GM19023 (cell line): ENCODE data around the gene DLG1.
"Not testable (repeated sequence)": the region's sequence is repeated elsewhere in the genome, so short reads cannot be mapped to it uniquely, and the experiment has no call there.

ENCODE experiments used
- ATAC-seq: cut with Tn5 transposase; IDR thresholded peaks from one replicate; pipeline ENCODE4 v1.9.1; 2021; ENCODE audit warnings: mild to moderate bottlenecking, moderate library complexity; ENCODE audit not compliant: unreplicated experiment

DLG1 gene

GRCh38 chr3:197216914-197217313 is 81.5 kb downstream of the DLG1 start:
- ATAC-seq = no peak

DNA sequence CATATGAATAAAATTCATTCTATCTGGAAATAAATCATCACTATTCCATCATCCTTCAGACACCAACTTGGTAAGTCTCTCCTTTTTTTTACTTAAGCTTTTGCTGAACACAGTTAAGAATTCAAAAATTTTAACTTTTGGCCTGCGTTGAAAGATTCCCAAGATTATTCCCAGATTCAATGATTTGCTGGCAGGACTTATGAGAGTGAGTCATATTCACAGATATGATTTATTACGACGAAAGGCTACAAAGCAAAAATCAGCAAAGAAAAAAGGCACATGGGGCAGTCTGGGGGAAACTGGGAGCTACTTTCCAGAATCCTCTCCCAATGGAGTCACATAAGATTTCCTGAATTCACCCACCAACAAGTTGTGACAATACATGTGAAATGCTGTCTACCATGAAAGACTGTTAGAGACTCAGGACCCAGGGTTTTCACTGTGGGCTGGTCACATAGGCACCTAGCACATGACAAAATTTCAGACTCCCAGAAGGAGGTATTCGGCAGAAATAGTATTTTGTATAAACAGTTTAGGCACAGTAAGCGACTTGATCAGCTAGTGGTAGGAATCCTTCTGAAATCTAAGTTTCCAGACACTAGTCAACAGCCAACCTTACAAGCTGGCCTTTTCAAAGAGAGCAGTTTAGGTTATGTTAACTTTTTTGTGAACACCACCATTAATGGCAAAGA is 82.1 kb downstream of the DLG1 start:
- ATAC-seq = no peak

GRCh38 chr3:197212290-197212689 is 86.1 kb downstream of the DLG1 start:
- ATAC-seq = no peak

GRCh38 chr3:197211698-197212097 is 86.7 kb downstream of the DLG1 start:
- not testable (repeated sequence) for ATAC-seq

DNA sequence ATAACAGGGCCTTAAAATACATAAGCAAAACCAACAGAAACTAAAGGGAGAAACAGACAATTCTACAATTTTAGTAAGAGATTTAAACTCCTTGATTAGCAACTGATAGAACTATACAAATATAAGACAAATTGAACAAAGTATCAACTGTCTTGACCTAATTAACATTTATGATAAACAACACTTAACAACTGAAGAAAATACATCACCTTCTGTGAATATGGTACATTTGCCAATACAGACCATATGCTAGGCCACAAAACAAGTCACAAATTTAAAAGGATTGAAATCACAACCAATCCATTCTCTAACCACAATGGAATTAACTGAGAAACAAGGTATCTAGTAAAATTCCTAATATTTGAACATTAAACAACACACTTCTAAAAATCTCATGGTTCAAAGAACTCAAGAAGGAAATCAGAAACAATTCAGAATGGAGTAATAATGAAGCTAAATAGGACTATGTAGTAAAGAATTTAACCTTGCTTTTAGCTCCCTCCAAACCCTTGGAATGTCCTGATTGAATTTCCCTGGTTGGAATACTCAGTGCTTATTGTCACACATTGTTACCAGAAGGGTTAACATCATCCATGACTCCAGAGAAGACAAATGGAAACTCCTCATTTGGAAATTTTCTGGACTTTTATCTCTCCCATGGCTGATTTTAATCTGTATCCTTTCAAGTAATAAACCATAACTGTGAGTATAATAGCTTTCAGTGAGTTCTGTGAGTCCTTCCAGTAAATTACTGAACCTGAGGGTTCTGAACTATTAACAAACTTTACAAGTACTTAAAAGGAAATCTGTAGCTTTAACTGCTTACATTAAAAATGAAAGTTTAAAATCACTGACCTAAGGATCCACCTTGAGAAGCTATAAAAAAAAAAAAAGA is 88.8 kb downstream of the DLG1 start:
- ATAC-seq = no peak

DNA sequence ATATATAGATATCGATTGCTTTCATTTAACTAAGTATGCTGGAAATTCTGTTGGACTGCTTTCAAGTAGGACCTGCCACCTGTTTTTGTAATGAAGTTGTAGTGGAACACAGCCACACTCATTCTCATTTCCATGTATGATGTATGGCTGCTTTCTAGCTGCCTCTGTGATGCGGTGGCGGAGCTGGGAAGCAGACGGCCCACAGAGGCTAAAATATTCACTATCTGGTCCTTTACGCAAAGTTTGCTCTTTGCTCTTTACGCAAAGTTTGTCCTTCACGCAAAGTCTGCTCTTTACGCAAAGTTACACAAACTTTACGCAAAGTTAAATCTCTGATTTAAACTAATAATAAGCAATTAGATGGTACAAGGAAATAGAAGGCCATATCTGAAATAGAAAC is 91.5 kb downstream of the DLG1 start:
- ATAC-seq = no peak

GRCh38 chr3:197205675-197206074 is 92.7 kb downstream of the DLG1 start:
- no peak for ATAC-seq

DNA sequence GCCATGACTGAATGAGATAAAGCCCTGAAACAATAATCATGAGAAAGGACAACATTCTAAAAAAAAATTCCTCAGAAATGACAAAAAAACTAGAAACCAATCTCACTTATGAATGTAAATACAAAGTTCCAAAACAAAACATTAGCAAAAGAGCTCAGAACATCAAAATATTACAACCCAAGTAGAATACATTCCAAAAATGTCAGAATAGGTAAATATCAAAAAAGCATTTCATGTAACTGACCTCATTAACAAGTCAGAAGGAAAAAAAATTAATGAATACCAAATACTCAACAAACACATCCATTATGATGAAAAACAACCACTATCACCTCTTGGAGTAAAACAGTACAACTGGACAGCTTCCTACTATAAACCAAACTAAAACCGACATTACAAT is 93.1 kb downstream of the DLG1 start:
- no peak for ATAC-seq

DNA sequence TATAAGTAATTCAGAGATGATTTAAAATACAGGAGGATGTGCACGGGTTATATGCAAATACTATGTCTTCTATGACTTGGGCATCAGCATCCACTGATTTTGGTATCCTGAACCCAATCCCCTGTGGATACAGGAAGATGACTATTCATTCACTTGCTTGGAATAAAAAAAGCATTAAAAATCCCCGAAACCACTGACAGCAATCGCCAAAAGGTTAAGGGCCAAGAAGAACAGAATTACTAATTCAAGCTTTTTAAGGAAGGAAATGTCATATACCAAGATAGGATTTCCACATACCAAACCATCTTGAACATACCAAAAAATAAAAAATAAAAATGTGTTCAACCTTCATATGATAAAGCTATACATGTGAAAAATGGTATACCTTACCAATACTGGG is 93.7 kb downstream of the DLG1 start:
- no peak for ATAC-seq

- no peak for ATAC-seq
Measured at GRCh38 chr3:197203714-197204146, 94.7 kb downstream of the DLG1 start.

DNA sequence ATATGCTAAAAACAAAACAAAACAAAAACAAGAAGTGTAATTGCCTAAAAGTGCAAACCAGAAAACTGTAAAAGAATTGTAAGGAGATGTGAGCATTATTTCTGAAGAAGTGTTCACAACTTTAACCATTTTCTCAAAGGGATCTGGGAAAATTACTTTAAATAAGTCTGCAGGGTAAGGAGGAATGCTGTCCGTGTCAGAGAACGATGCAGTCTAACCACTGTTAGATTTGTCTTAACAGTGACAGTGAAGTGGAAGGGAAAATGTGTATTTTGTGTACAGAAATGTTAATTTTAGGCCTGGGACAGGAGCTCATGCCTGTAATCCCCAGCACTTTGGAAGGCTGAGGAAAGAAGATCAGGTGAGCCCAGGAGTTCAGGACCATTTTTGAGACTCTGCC is 95.7 kb downstream of the DLG1 start:
- no peak for ATAC-seq

- ATAC-seq = no peak
Measured at GRCh38 chr3:197201791-197202452, 96.5 kb downstream of the DLG1 start.

DNA sequence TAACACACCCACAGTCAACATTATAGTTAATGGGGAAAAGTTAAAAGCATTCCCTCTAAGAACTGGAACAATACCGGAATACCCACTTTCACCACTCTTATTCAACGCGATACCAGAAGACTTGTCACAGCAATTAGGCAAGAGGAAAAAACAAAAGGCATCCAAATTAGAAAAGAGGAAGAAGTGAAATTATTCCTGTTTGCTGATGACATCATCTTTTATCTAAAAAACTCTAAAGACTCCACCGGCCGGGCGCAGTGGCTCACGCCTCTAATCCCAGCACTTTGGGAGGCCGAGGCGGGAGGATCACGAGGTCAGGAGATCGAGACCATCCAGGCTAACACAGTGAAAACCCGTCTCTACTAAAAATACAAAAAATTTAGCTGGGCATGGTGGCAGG is 97.6 kb downstream of the DLG1 start:
- not testable (repeated sequence) for ATAC-seq

- no peak for ATAC-seq
Measured at GRCh38 chr3:197197334-197197733, 101.1 kb downstream of the DLG1 start.

DNA sequence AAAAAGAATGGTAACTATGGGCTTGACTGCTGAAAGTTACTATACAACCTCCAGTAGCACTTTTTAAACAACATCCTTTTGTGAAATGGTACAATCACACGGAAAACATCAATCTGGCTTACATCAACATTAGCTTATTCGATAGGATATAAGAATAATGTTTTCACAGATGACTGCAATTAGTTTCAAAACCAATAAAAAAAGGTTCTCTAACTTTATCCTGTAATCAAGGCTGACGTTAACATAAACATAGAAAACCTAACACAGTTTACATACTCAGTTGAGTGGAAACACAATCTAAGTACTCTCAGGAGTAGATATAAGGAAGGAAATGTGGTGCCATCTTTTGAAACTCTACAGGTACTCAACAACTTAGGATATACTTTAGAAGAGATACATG is 102.2 kb downstream of the DLG1 start:
- ATAC-seq = no peak

- ATAC-seq = no peak
Measured at GRCh38 chr3:197195326-197195725, 103.1 kb downstream of the DLG1 start.

DNA sequence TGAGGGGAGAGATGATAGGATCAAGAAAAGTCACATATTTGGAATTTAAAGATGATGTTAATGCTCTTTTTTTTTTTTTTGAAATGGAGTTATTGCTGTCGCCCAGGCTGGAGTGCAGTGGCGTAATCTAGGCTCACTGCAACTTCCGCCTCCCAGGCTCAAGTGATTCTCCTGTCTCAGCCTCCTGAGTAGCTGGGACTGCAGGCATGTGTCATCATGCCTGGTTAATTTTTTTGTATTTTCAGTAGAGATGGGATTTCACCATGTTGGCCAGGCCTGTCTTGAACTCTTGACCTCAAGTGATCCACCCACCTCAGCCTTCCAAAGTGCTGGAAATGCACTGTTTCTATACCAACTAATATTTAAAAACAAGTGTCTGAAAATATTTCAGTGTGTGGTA is 104.7 kb downstream of the DLG1 start:
- not testable (repeated sequence) for ATAC-seq

DNA sequence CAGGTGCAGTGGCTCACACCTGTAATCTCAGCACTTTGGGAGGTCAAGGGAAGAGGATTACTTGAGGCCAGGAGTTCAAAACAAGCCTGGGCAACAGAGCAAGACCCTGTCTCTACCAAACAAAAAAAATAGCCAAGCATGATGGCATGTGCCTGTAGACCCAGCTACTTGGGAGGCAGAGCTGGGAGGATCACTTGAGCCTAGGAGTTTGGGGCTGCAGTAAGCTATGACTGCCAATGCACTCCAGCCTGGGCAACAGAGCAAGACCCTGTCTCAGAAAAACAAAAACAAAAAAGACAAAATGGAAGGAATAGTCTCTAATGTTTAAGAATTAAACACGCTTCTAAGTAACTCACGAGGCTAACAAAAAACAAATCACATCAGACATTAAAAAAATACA is 106.5 kb downstream of the DLG1 start:
- no peak for ATAC-seq

DNA sequence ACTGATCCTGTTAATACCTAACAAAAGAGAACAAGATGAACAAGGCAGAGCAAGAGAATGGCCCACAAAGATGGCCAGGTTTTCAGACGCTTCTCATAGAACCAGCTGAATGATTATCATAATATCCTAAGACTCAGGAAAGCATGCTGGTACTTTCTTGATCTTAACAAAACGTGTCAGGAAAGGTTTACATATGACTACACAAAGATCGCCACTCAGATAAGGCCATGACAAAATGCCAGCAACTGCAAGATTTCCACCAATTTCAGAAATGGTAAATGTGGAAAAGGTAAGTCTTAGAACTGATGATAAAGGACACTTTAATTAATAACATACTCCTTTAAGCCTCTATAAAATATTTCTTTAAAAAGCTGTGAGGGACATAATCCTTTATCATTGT is 108.8 kb downstream of the DLG1 start:
- no peak for ATAC-seq

- no peak for ATAC-seq
Measured at GRCh38 chr3:197188963-197189362, 109.4 kb downstream of the DLG1 start.

DNA sequence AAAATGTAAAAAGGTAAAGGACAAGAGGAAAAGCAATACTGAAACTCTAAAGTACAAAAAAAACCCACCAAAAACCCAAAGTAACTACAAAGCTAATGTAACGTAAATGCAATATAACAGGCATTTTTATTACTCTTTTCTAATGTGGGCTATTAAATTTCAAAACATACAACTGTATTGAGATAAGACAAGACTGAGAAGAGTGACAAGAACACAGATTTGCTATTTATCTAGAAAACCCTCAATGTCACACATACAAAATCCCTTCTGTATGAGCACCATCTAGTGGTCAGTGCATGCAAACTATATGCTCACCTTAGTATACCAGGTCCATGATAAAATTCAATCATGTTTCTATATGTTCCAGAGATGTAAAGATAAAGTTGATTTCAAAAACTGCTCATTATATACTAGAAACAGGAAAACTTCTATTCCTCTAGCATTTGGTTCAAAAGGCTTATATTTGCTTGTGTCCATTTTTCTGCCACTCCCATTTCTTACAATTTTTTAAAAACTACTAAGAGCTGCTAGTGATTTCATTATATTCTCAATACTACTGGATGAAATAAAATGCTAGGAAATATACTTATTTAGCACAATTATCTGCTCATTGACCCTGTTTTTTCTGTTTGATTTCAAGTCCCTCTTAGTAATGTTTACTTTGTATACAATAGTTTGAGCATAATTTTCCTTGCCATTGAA is 111.4 kb downstream of the DLG1 start:
- ATAC-seq = no peak
